Keratinocyte (primary cell): ENCODE results near the gene TSACC. TPM values are rescaled to one million over a fixed set of nuclear protein-coding genes. Genes with fewer than 3 reads are reported as not detected.

Experiments used
- DNase-seq: peaks from one replicate; pipeline ENCODE4 v3.0.0-alpha.2; 2011; ENCODE audit warnings: low read depth, missing footprints, low spot score
- FAIRE-seq: peaks from 2 replicates; lab custom pipeline; 2011; peaks lifted over from hg19 to GRCh38; lab: Jason Lieb, UNC
- H2AFZ ChIP-seq: 2 replicates; pipeline ENCODE4 v1.6.0; 2012; ENCODE audit warnings: low read length, control low read depth, inconsistent platforms; ENCODE audit not compliant: control insufficient read depth
- H3K27ac ChIP-seq: 2 replicates; pipeline ENCODE4 v1.5.1; 2011; ENCODE audit warnings: low read length; ENCODE audit not compliant: control insufficient read depth, insufficient read depth
- H3K27me3 ChIP-seq: 3 replicates; pipeline ENCODE4 v1.6.0; 2011; ENCODE audit warnings: low read length; ENCODE audit not compliant: control insufficient read depth, insufficient read depth; ENCODE audit errors: extremely low read depth
- H3K36me3 ChIP-seq, 2 experiments: 2 replicates in 1 of 2; 3 replicates in 1 of 2; pipeline ENCODE4 v1.5.1; 2011; ENCODE audit warnings: low read length in 2 of 2, mild to moderate bottlenecking in 1 of 2; ENCODE audit not compliant: control insufficient read depth in 2 of 2, insufficient read depth in 2 of 2; ENCODE audit errors: extremely low read depth in 1 of 2
- H3K4me1 ChIP-seq: 3 replicates; pipeline ENCODE4 v1.5.1; 2011; ENCODE audit warnings: low read length; ENCODE audit not compliant: control insufficient read depth, insufficient read depth; ENCODE audit errors: extremely low read depth
- H3K4me2 ChIP-seq: 3 replicates; pipeline ENCODE4 v1.6.0; 2011; ENCODE audit warnings: low read depth, low read length; ENCODE audit not compliant: control insufficient read depth, insufficient read depth; ENCODE audit errors: extremely low read depth
- H3K4me3 ChIP-seq, 3 experiments: fragments of 200-600 bp in 1 of 3; sonication (generic) in 1 of 3; 2 replicates in 2 of 3; 3 replicates in 1 of 3; pipeline ENCODE4 v1.5.1; 2011 to 2016; ENCODE audit warnings: low read length in 3 of 3, mild to moderate bottlenecking in 3 of 3, control low read depth in 2 of 3, inconsistent platforms in 1 of 3, low read depth in 1 of 3, mixed read lengths in 1 of 3, mixed run types in 1 of 3, moderate library complexity in 1 of 3; ENCODE audit not compliant: control insufficient read depth in 2 of 3, insufficient read depth in 2 of 3; ENCODE audit errors: extremely low read depth in 1 of 3
- H3K79me2 ChIP-seq: 2 replicates; pipeline ENCODE4 v1.6.0; 2012; ENCODE audit warnings: low read length; ENCODE audit not compliant: control insufficient read depth, insufficient read depth
- H3K9ac ChIP-seq: 3 replicates; pipeline ENCODE4 v1.6.0; 2011; ENCODE audit warnings: low read length; ENCODE audit not compliant: control insufficient read depth, insufficient read depth; ENCODE audit errors: extremely low read depth
- H3K9me1 ChIP-seq: 3 replicates; pipeline ENCODE4 v1.6.0; 2011; ENCODE audit warnings: low read length; ENCODE audit not compliant: control insufficient read depth, insufficient read depth; ENCODE audit errors: extremely low read depth
- H3K9me3 ChIP-seq: 2 replicates; pipeline ENCODE4 v1.5.1; 2012; ENCODE audit warnings: low read depth, low read length; ENCODE audit not compliant: control insufficient read depth
- H4K20me1 ChIP-seq: 3 replicates; pipeline ENCODE4 v1.6.0; 2011; ENCODE audit warnings: low read length; ENCODE audit not compliant: control insufficient read depth, insufficient read depth; ENCODE audit errors: extremely low read depth
- CTCF ChIP-seq, 3 experiments: IDR thresholded peaks in 1 of 3; conservative IDR thresholded peaks in 1 of 3; optimal IDR thresholded peaks in 1 of 3; 2 replicates in 2 of 3; 3 replicates in 1 of 3; pipeline versions ENCODE3 to v1.5.1; 2011; ENCODE audit warnings: low read length in 3 of 3, mild to moderate bottlenecking in 3 of 3, moderate library complexity in 2 of 3, control low read depth in 1 of 3, inconsistent platforms in 1 of 3; ENCODE audit not compliant: insufficient read depth in 2 of 3; ENCODE audit errors: extremely low read depth in 1 of 3
- EZH2 ChIP-seq: IDR thresholded peaks from one replicate; pipeline ENCODE4 v1.6.1; 2012; ENCODE audit warnings: inconsistent platforms, mild to moderate bottlenecking, low read length, moderate library complexity
- dilution Hi-C: fragments of 300-500 bp; cut with MboI; formaldehyde crosslinking; loops from one replicate; pipeline ENCODE4 v1.7.0; 2020; ENCODE audit warnings: low sequenced_read_pairs; ENCODE audit not compliant: extremely low pct_ligation_motif_present
- polyA plus RNA-seq, 5 experiments: library from polyadenylated mRNA; depleted of rRNA in 3 of 5; stranded (reverse) in 3 of 5; stranded (forward) in 1 of 5; unstranded in 1 of 5; fragments of >200 nt; gene quantifications; 1 replicate in 1 of 5; 2 replicates in 3 of 5; 3 replicates in 1 of 5; pipeline versions ENCODE4 v1.2.1 to v1.2.3, GENCODE V29; 2011 to 2012; ENCODE audit warnings: missing spikeins in 2 of 5, low read depth in 1 of 5, low replicate concordance in 1 of 5

TSACC gene
- polyA plus RNA-seq, 1 donor (not counting 4 experiments of a cell fraction or from before 2014, with no cell fraction given): 2.5 TPM

- Histone ChIP-seq H4K20me1 (no peaks in the 10 kb centered on the region), H3K27me3 (peaks cover 13% of the 10 kb centered on the region), H3K36me3 (no peaks in the 10 kb centered on the region), H3K4me2 (no peak overlapping the region), H3K4me1 (no peaks in the 10 kb centered on the region), H3K27ac (no peak overlapping the region), H2AFZ (no peak overlapping the region), H3K4me3 (no peak overlapping the region), H3K9me3 (no peaks in the 10 kb centered on the region), H3K9me1 (no peaks in the 10 kb centered on the region), H3K79me2 (no peaks in the 10 kb centered on the region), H3K9ac (no peak overlapping the region)
- dilution Hi-C loops: no loop called here
- DNase-seq (no peak), FAIRE-seq (no peak)
- TF ChIP-seq EZH2 (no peak), CTCF (optimal IDR thresholded peaks at IDR 0.05 in 1 of 3, IDR thresholded peaks at IDR 0.05 in 1 of 3, conservative IDR thresholded peaks at IDR 0.05 in 1 of 3; ENCODE audit: extremely low read depth in 1 of 3, insufficient read depth in 2 of 3, low read length in 3 of 3) (no peak)
Measured at GRCh38 chr1:156372876-156373275, 34.5 kb downstream of the TSACC start.

GRCh38 chr1:156373546-156373945, 35.2 kb downstream of the TSACC start:
- Histone ChIP-seq H2AFZ (no peak overlapping the region), H3K4me1 (no peaks in the 10 kb centered on the region), H3K9me1 (no peaks in the 10 kb centered on the region), H3K79me2 (no peaks in the 10 kb centered on the region), H3K9me3 (no peaks in the 10 kb centered on the region), H3K4me3 (no peak overlapping the region), H3K36me3 (no peaks in the 10 kb centered on the region), H3K4me2 (no peak overlapping the region), H3K9ac (no peak overlapping the region), H3K27me3 (peaks cover 13% of the 10 kb centered on the region), H3K27ac (no peak overlapping the region), H4K20me1 (no peaks in the 10 kb centered on the region)
- dilution Hi-C loops: no loop called here
- DNase-seq (no peak), FAIRE-seq (no peak)
- TF ChIP-seq EZH2: no peak
- TF ChIP-seq CTCF (optimal IDR thresholded peaks at IDR 0.05 in 1 of 3, IDR thresholded peaks at IDR 0.05 in 1 of 3, conservative IDR thresholded peaks at IDR 0.05 in 1 of 3; ENCODE audit: extremely low read depth in 1 of 3, insufficient read depth in 2 of 3, low read length in 3 of 3): no peak
